ENCODE measurements around the gene H2BW2.

DNA sequence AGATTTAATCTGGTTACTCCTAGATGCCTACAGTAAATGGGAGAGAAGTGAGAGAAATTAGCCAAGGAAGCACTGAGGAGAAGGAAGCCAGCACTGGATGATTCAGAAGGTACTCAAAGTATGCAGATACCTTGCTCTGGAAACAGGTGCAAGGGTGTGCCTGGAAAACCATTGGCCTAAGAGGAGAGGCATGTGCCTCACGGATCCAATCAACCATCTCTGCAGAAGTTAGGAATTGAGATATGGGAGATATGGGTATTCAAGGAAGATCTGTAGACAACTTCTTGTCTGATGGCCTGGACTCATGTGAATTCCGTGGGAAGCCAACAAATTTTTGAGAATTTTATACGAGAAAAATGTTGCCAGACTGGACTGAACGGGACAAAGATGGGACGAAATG is 30.9 kb upstream of the H2BW2 start:
- no peak for TF ChIP-seq POLR2AphosphoS5 (IDR thresholded peaks at IDR 0.05; ENCODE audit: low read depth)
- TF ChIP-seq, protein P1, sequence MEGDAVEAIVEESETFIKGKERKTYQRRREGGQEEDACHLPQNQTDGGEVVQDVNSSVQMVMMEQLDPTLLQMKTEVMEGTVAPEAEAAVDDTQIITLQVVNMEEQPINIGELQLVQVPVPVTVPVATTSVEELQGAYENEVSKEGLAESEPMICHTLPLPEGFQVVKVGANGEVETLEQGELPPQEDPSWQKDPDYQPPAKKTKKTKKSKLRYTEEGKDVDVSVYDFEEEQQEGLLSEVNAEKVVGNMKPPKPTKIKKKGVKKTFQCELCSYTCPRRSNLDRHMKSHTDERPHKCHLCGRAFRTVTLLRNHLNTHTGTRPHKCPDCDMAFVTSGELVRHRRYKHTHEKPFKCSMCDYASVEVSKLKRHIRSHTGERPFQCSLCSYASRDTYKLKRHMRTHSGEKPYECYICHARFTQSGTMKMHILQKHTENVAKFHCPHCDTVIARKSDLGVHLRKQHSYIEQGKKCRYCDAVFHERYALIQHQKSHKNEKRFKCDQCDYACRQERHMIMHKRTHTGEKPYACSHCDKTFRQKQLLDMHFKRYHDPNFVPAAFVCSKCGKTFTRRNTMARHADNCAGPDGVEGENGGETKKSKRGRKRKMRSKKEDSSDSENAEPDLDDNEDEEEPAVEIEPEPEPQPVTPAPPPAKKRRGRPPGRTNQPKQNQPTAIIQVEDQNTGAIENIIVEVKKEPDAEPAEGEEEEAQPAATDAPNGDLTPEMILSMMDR (IDR thresholded peaks at IDR 0.05; ENCODE audit: insufficient read depth, low read length): no peak
- TF ChIP-seq GABPA (IDR thresholded peaks at IDR 0.05; ENCODE audit: low read depth): no peak
- TF ChIP-seq, protein P2, sequence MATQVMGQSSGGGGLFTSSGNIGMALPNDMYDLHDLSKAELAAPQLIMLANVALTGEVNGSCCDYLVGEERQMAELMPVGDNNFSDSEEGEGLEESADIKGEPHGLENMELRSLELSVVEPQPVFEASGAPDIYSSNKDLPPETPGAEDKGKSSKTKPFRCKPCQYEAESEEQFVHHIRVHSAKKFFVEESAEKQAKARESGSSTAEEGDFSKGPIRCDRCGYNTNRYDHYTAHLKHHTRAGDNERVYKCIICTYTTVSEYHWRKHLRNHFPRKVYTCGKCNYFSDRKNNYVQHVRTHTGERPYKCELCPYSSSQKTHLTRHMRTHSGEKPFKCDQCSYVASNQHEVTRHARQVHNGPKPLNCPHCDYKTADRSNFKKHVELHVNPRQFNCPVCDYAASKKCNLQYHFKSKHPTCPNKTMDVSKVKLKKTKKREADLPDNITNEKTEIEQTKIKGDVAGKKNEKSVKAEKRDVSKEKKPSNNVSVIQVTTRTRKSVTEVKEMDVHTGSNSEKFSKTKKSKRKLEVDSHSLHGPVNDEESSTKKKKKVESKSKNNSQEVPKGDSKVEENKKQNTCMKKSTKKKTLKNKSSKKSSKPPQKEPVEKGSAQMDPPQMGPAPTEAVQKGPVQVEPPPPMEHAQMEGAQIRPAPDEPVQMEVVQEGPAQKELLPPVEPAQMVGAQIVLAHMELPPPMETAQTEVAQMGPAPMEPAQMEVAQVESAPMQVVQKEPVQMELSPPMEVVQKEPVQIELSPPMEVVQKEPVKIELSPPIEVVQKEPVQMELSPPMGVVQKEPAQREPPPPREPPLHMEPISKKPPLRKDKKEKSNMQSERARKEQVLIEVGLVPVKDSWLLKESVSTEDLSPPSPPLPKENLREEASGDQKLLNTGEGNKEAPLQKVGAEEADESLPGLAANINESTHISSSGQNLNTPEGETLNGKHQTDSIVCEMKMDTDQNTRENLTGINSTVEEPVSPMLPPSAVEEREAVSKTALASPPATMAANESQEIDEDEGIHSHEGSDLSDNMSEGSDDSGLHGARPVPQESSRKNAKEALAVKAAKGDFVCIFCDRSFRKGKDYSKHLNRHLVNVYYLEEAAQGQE (IDR thresholded peaks at IDR 0.05; ENCODE audit: insufficient replicate concordance, low read depth): no peak
- TF ChIP-seq SPI1 (IDR thresholded peaks at IDR 0.05; ENCODE audit: borderline replicate concordance, low read depth): no peak
